H9 (cell line): ENCODE measurements around the gene LAMC2. TPM values are rescaled to one million over a fixed set of nuclear protein-coding genes. Genes with fewer than 3 reads are reported as not detected.

Source experiments
- DNase-seq: peaks from one replicate; pipeline ENCODE4 v3.0.0-alpha.2; 2017
- H2AFZ ChIP-seq: one replicate; pipeline ENCODE4 v1.6.1; 2013; ENCODE audit warnings: mild to moderate bottlenecking, low read length, control low read depth, moderate library complexity
- H2AK5ac ChIP-seq: 2 replicates; pipeline ENCODE4 v1.6.1; 2013; ENCODE audit warnings: low read length, control low read depth, mixed read lengths; ENCODE audit not compliant: insufficient read length
- H2BK120ac ChIP-seq: one replicate; pipeline ENCODE4 v1.6.1; 2013; ENCODE audit warnings: low read depth, mild to moderate bottlenecking, low read length, control low read depth, inconsistent platforms; ENCODE audit not compliant: poor library complexity, severe bottlenecking
- H2BK12ac ChIP-seq: 2 replicates; pipeline ENCODE4 v1.6.1; 2013; ENCODE audit warnings: low read length, control low read depth, mixed read lengths, low read depth; ENCODE audit not compliant: insufficient read length
- H2BK15ac ChIP-seq: 2 replicates; pipeline ENCODE4 v1.6.1; 2013; ENCODE audit warnings: low read depth, low read length, control low read depth
- H2BK20ac ChIP-seq: one replicate; pipeline ENCODE4 v1.6.1; 2013; ENCODE audit warnings: low read depth, mild to moderate bottlenecking, low read length, control low read depth, inconsistent platforms; ENCODE audit not compliant: poor library complexity, severe bottlenecking
- H2BK5ac ChIP-seq: 2 replicates; pipeline ENCODE4 v1.6.1; 2013; ENCODE audit warnings: low read length, control low read depth, mixed read lengths; ENCODE audit not compliant: insufficient read length
- H3K14ac ChIP-seq: 2 replicates; pipeline ENCODE4 v1.6.1; 2013; ENCODE audit warnings: low read length, control low read depth; ENCODE audit not compliant: insufficient read depth
- H3K18ac ChIP-seq: 2 replicates; pipeline ENCODE4 v1.6.1; 2013; ENCODE audit warnings: low read depth, mild to moderate bottlenecking, mixed read lengths, low read length, control low read depth; ENCODE audit not compliant: insufficient read length
- H3K23ac ChIP-seq: 2 replicates; pipeline ENCODE4 v1.6.1; 2013; ENCODE audit warnings: low read length, control low read depth, mixed read lengths, low read depth; ENCODE audit not compliant: insufficient read length
- H3K23me2 ChIP-seq: 2 replicates; pipeline ENCODE4 v1.6.1; 2013; ENCODE audit warnings: low read depth, mild to moderate bottlenecking, mixed read lengths, low read length, control low read depth; ENCODE audit not compliant: insufficient read length, poor library complexity, severe bottlenecking
- H3K27ac ChIP-seq: 2 replicates; pipeline ENCODE4 v1.5.1; 2013; ENCODE audit warnings: low read length, control low read depth, mixed read lengths, low read depth; ENCODE audit not compliant: insufficient read length
- H3K27me3 ChIP-seq: 2 replicates; pipeline ENCODE4 v1.6.1; 2013; ENCODE audit warnings: low read length, control low read depth, inconsistent platforms; ENCODE audit not compliant: insufficient read depth
- H3K4ac ChIP-seq: 2 replicates; pipeline ENCODE4 v1.6.1; 2013; ENCODE audit warnings: low read depth, mild to moderate bottlenecking, control low read depth, inconsistent platforms, low read length, moderate library complexity
- H3K4me1 ChIP-seq: 2 replicates; pipeline ENCODE4 v1.6.1; 2013; ENCODE audit warnings: low read length, control low read depth, inconsistent platforms; ENCODE audit not compliant: insufficient read depth
- H3K4me2 ChIP-seq: 2 replicates; pipeline ENCODE4 v1.6.1; 2013; ENCODE audit warnings: low read length, control low read depth, mixed read lengths; ENCODE audit not compliant: insufficient read length, insufficient read depth
- H3K56ac ChIP-seq: 2 replicates; pipeline ENCODE4 v1.6.1; 2013; ENCODE audit warnings: low read depth, mild to moderate bottlenecking, mixed read lengths, low read length, control low read depth; ENCODE audit not compliant: insufficient read length
- H3K79me1 ChIP-seq: 2 replicates; pipeline ENCODE4 v1.6.1; 2013; ENCODE audit warnings: low read depth, mild to moderate bottlenecking, moderate library complexity, low read length, control low read depth, inconsistent platforms; ENCODE audit not compliant: insufficient read depth, poor library complexity, severe bottlenecking
- H3K79me2 ChIP-seq: 2 replicates; pipeline ENCODE4 v1.6.1; 2013; ENCODE audit warnings: low read length, control low read depth, inconsistent platforms; ENCODE audit not compliant: insufficient read depth
- H3K9ac ChIP-seq: 2 replicates; pipeline ENCODE4 v1.6.1; 2013; ENCODE audit warnings: low read length, control low read depth, mixed read lengths; ENCODE audit not compliant: insufficient read length; ENCODE audit errors: extremely low read depth
- H3K9me3 ChIP-seq: one replicate; pipeline ENCODE4 v1.6.1; 2013; ENCODE audit warnings: low read depth, low read length, inconsistent platforms; ENCODE audit not compliant: control insufficient read depth
- H3T11ph ChIP-seq: one replicate; pipeline ENCODE4 v1.6.1; 2013; ENCODE audit warnings: mild to moderate bottlenecking, low read length, control low read depth, inconsistent platforms
- H4K20me1 ChIP-seq: one replicate; pipeline ENCODE4 v1.6.1; 2013; ENCODE audit not compliant: control insufficient read depth, insufficient read length, insufficient read depth
- H4K5ac ChIP-seq: 2 replicates; pipeline ENCODE4 v1.6.1; 2013; ENCODE audit warnings: low read depth, mild to moderate bottlenecking, mixed read lengths, low read length, control low read depth; ENCODE audit not compliant: insufficient read length
- H4K8ac ChIP-seq: replicated peaks from 2 replicates; pipeline ENCODE4 v1.6.1; 2013; ENCODE audit warnings: low read length, control low read depth, mixed read lengths, low read depth; ENCODE audit not compliant: insufficient read length
- H4K91ac ChIP-seq: 2 replicates; pipeline ENCODE4 v1.6.1; 2013; ENCODE audit warnings: low read depth, mild to moderate bottlenecking, moderate library complexity, mixed read lengths, low read length, control low read depth; ENCODE audit not compliant: insufficient read length
- H3K27ac Mint-ChIP-seq, 3 experiments: 2 replicates in 2 of 3; 3 replicates in 1 of 3; pipeline ENCODE4 v1.8.0; 2020 to 2021; ENCODE audit warnings: mixed read lengths in 3 of 3, mild to moderate bottlenecking in 1 of 3, moderate library complexity in 1 of 3
- H3K27me3 Mint-ChIP-seq: 2 replicates; pipeline ENCODE4 v1.8.0; 2021; ENCODE audit warnings: low read depth, mild to moderate bottlenecking, moderate library complexity, mixed read lengths
- H3K36me3 Mint-ChIP-seq, 3 experiments: 2 replicates in 2 of 3; 3 replicates in 1 of 3; pipeline ENCODE4 v1.8.0; 2020 to 2021; ENCODE audit warnings: low read depth in 3 of 3, mixed read lengths in 3 of 3; ENCODE audit not compliant: insufficient read depth in 1 of 3
- H3K4me1 Mint-ChIP-seq, 2 experiments: 2 replicates each; pipeline ENCODE4 v1.8.0; 2020; ENCODE audit warnings: mixed read lengths in 2 of 2
- H3K4me3 Mint-ChIP-seq, 2 experiments: 2 replicates in 1 of 2; 3 replicates in 1 of 2; pipeline ENCODE4 v1.8.0; 2020 to 2021; ENCODE audit warnings: mild to moderate bottlenecking in 2 of 2, mixed read lengths in 2 of 2, moderate library complexity in 1 of 2
- H3K9me3 Mint-ChIP-seq, 2 experiments: 2 replicates in 1 of 2; 3 replicates in 1 of 2; pipeline ENCODE4 v1.8.0; 2020; ENCODE audit warnings: mild to moderate bottlenecking in 2 of 2, mixed read lengths in 2 of 2, moderate library complexity in 1 of 2
- CTCF ChIP-seq: fragments of 200-600 bp; sonication (generic); conservative IDR thresholded peaks from 3 replicates; pipeline ENCODE4 v1.8.0; 2021; ENCODE audit warnings: antibody characterized with exemption, mild to moderate bottlenecking
- WGBS: extraction: QIAGEN DNeasy Blood & Tissue Kit; methylation state at CpG from one replicate; pipeline ENCODE4 v1.1.7; 2013; ENCODE audit warnings: missing lambda C conversion rate, low lambda C conversion rate, mixed read lengths; ENCODE audit not compliant: insufficient read length; ENCODE audit errors: extremely low coverage; 5-methylcytosine and 5-hydroxymethylcytosine counted together
- total RNA-seq: library from RNA; stranded (reverse); gene quantifications from 2 replicates; pipeline ENCODE4 v1.2.1, GENCODE V29; 2021

The LAMC2 gene
- total RNA-seq, 1 experiment from 2014 or later: 7.4 TPM

GRCh38 chr1:183285746-183286145 lies 99.7 kb downstream of the LAMC2 start:
- Histone ChIP-seq H3K79me1 (no peaks in the 10 kb centered on the region), H3T11ph (no peak overlapping the region), H2BK120ac (no peak overlapping the region), H2BK12ac (no peak overlapping the region), H2AFZ (no peak overlapping the region), H3K14ac (no peak overlapping the region), H3K79me2 (no peaks in the 10 kb centered on the region), H3K27ac (no peak overlapping the region), H2BK15ac (no peak overlapping the region), H2BK5ac (no peak overlapping the region), H3K23me2 (no peaks in the 10 kb centered on the region), H3K23ac (no peak overlapping the region), H2AK5ac (no peak overlapping the region), H3K4me2 (no peak overlapping the region), H3K9ac (no peak overlapping the region), H3K27me3 (no peaks in the 10 kb centered on the region), H4K20me1 (no peaks in the 10 kb centered on the region), H3K56ac (no peak overlapping the region), H4K8ac (no peak overlapping the region), H3K4me1 (no peaks in the 10 kb centered on the region), H3K9me3 (no peaks in the 10 kb centered on the region), H4K5ac (no peak overlapping the region), H3K18ac (no peak overlapping the region), H2BK20ac (no peak overlapping the region), H4K91ac (no peak overlapping the region), H3K4ac (no peak overlapping the region)
- TF ChIP-seq CTCF: no peak
- no peak for DNase-seq
- Mint-ChIP-seq H3K36me3 (peaks cover 3 to 9% (median 4%) of the 10 kb centered on the region in 3 experiments; a peak in 5 of 7 replicates), H3K9me3 (peaks cover 0 to 3% of the 10 kb centered on the region in 2 experiments; a peak in 2 of 5 replicates), H3K4me3 (no peak overlapping the region), H3K27ac (no peak overlapping the region), H3K27me3 (no peaks in the 10 kb centered on the region), H3K4me1 (peaks cover 12 to 14% of the 10 kb centered on the region in 2 experiments)
- no CpG with 5 or more reads among the region's 4 CpGs for WGBS
